Measurements from ENCODE around the gene IL4R.

GRCh38 chr16:27359615-27360014 is 45.8 kb downstream of the IL4R start:
- TF ChIP-seq REST (IDR thresholded peaks at IDR 0.05; ENCODE audit: unreplicated experiment): no peak
- no peak for TF ChIP-seq CTCF (conservative IDR thresholded peaks at IDR 0.05; ENCODE audit: low read depth in 2 of 2)
- no peak for TF ChIP-seq ZNF331 (CRISPR knock-in tag; IDR thresholded peaks at IDR 0.05; ENCODE audit: low read depth)
- TF ChIP-seq EZH2phosphoT487 (IDR thresholded peaks at IDR 0.05; ENCODE audit: unreplicated experiment): no peak
- TF ChIP-seq EZH2 (IDR thresholded peaks at IDR 0.05; ENCODE audit: low read depth, unreplicated experiment): no peak
- TF ChIP-seq STAT1 (IDR thresholded peaks at IDR 0.05; ENCODE audit: unreplicated experiment): no peak
- no peak for TF ChIP-seq ETS1 (IDR thresholded peaks at IDR 0.05)
- TF ChIP-seq POLR2AphosphoS5 (IDR thresholded peaks at IDR 0.05; ENCODE audit: low read depth): no peak
- TF ChIP-seq CREB1 (CRISPR knock-in tag; IDR thresholded peaks at IDR 0.05; ENCODE audit: low read depth): no peak
- TF ChIP-seq NANOG (IDR thresholded peaks at IDR 0.05; ENCODE audit: borderline replicate concordance): no peak

Measured in GM23338 (cell line).